Right renal cortex interstitium (tissue), 3 donors: Measurements from ENCODE around the gene VAPA. TPM values are rescaled to one million over a fixed set of nuclear protein-coding genes. Genes with fewer than 3 reads are reported as not detected.
A peak's percentile ranks its signal among the peaks of the same experiment; 100 is the strongest.

Experiments
- DNase-seq, 3 donors: peaks; one replicate each; pipeline ENCODE4 v3.0.0-alpha.2; 2013; ENCODE audit warnings: low read depth in 3 of 3, low spot score in 2 of 3
- polyA plus RNA-seq, 3 donors: library from polyadenylated mRNA; unstranded; fragments of 120-200 nt; gene quantifications; one replicate each; pipeline ENCODE4 v1.2.1, GENCODE V29; 2013; ENCODE audit not compliant: insufficient read length in 3 of 3

VAPA gene, protein sequence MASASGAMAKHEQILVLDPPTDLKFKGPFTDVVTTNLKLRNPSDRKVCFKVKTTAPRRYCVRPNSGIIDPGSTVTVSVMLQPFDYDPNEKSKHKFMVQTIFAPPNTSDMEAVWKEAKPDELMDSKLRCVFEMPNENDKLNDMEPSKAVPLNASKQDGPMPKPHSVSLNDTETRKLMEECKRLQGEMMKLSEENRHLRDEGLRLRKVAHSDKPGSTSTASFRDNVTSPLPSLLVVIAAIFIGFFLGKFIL
- 100 to 1,000 TPM; 277 to 287 (median 278) TPM for polyA plus RNA-seq

DNA sequence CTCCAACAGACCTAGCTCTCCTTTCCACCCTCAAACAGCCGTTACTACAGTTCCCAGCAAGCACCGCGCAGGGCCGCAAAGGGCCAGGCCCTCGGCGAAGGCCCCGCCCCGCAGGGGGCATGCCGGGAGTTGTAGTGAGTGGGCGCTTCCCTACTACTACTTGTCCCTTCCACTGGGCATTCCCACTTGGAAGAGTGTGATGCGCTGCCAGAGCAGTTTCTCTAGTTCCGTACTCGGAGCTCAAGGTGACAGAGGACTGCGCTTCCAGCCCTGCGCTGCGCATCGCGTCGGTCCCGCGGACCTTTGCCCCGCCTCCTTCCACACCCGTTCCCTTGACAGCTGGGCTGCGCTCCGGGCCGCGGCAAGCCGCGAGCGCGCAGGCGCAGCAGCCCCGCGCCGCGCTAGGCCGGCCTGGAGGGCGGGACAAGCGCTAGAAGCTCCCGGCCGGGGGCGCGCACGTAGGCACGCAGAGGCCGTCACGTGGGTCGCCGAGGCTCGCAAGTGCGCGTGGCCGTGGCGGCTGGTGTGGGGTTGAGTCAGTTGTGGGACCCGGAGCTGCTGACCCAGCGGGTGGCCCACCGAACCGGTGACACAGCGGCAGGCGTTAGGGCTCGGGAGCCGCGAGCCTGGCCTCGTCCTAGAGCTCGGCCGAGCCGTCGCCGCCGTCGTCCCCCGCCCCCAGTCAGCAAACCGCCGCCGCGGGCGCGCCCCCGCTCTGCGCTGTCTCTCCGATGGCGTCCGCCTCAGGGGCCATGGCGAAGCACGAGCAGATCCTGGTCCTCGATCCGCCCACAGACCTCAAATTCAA is at the start of gene VAPA:
Gene VAPA (plus strand): TSS at position 491 of the 808 bp plus-strand sequence. CDS start 241 bp downstream, at position 732.
- DNase-seq: peak; percentile 92 to 96 (median 95)

DNA sequence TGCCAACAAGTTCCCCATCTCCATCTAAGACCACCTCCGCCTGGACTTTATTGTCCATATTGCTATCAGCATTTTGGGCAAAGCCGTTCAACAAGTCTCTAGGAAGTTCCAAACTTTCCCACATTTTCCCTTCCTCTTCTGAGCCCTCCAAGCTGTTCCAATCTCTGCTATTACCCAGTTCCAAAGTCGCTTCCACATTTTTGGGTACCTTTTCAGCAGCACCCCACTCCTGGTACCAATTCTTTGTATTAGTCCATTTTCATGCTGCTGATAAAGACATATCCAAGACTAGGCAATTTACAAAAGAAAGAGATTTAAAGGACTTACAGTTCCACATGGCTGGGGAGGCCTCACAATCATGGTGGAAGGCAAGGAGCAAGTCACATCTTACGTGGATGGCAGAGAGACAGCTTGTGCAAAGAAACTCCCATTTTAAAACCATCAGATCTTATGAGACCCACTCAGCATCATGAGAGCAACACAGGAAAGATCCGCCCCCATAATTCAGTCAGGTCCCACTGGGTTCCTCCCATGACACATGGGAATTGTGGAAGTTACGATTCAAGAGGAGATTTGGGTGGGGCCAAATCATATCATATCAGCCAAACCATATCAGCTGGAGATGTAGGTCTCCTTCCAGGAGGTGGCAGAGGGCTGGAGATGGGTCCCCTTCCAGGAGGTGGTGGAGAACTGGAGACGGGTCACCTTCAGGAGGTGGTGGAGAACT is 47.9 kb upstream of the VAPA start:
- DNase-seq: no peak

DNA sequence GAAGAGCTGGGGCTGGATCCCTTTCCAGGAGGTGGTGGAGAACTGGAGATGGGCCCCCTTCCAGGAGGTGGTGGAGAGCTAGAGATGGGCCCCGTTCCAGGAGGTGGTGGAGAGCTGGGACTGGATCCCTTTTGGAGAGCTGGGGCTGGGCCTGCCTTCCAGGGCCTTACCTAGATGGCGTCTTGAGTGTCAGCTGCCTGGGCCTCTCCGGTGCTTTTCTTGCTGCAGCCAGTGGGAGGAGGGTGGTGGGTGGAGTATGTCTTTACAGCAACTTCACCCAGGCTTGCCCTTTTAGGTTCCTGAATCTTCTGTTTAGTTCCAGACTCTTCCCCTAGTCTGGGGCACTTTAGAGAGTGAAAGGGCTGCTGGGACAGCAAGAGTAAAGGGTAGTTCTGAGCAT is 47.2 kb upstream of the VAPA start:
- DNase-seq: no peak

DNA sequence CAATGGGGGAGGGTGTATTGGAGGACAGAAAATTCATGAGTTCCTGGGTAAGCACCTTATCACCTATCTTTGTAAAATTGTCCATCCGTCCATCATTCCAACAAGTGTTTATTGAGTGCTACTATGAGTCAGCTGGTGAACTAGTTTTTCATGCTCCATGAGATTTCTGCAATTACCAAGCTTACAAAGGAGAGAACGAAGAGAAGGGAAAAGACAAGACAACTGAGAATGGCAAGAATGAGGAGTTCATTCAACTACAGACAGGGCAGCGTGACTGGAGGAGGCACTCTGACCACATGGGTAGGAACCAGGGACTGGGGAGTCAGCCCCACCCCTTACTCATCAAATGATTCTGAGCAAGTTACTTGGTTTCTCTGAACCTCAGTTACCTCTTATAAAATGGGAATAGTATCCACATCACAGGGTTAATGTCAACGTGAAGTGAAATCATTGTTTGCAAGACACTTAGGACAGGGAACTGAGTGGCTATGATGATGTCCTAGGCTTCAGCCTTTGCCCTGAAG is 46.7 kb upstream of the VAPA start:
- no peak for DNase-seq

DNA sequence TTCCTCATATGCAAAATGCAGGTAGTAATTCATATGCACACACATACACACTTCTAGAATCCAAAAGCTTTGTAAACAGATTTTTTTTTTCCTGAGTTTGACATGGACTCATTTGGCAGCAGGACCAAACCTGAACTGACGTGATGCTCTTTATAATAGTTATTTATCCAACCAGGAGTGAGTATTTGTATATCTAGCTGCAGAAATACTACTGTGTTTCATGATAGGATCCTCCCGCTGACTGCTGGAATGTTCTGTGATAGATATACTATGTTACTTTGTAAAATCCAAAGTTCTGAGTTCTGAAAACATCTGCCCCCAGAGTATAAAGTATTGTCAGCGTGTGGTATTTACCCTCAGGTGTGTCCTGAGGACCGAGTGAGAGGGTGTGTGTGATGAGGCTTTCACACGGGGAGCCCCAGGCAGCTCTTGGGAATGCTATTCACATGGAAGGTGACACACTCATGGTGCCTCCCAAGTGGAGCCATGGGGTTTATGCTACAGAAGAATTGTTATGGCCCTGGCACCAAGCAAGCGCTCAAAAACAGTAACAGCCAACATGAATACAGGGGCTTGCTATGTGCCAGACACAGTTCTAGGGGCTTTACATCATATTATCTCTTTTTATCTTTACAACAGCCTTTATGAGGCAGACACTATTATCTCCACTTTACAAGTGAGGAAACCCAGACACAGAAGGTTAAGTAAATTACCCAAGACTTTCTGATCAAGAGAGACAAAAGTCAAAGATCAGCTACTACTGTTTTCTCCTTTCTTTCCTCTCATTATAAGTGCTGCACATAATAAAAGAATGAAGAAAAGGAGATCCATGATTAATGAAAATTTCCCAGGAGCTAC is 44.7 kb upstream of the VAPA start:
- DNase-seq: no peak

DNA sequence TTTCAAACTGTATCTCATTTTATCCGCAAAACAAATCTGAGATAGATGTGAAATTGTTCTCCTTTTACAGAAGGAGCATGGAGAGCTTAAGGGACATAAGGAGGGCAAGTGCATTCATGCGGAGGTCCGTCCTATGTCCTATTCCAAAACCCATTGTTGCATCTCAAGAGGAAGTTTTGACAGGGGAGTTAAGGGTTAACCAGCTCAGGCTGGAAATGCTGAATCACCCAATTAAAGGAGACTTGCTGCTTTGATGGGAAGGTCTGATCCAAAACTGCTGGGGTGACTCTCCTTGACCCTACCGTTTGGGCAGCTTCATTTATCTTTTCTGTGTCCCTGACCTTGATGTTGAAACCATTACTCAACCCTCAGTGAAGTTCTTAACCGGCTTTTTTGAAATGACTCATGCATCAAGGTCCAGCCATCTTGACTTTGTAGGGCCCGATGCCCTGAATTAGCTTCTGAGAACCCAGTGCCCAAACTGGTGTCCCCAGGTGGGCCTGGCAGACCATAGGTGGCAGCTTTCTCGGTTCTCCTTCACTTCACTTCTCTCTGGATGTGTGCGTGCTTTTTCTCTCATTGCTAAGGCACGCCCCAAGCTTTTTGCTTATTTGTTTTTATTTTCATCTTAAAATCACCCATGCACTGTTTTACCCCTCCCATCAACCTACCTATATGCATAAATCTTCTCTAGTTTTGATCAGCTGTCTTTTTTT is 43.9 kb upstream of the VAPA start:
- no peak for DNase-seq

DNA sequence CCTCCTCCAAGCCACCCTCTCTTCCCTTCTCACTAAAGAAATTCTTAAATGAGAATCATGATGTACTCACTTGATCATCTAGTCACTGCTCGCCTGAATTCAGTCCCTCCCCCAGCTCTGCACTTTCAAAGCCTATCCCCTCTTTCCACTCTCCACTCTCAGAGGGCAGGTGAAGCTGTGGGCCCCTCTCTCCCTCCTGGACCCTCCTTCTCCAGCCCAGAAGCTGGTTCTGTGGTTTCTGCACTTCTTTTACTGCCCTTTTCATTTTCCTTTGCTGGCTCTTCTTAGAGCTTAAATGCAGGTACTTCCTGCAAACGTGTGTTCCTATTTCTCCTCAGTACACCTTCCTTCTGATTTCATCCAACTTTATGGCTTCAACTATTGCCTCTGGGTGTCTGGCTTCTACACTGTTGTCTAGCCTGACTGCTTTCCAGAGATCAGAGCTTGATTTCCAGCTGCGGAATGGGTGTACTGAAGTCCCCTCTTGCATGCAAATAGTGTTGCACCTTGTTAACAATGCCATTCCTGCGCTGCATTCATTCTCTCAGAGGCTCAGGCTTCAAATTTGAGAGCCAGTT is 43.3 kb upstream of the VAPA start:
- no peak for DNase-seq

DNA sequence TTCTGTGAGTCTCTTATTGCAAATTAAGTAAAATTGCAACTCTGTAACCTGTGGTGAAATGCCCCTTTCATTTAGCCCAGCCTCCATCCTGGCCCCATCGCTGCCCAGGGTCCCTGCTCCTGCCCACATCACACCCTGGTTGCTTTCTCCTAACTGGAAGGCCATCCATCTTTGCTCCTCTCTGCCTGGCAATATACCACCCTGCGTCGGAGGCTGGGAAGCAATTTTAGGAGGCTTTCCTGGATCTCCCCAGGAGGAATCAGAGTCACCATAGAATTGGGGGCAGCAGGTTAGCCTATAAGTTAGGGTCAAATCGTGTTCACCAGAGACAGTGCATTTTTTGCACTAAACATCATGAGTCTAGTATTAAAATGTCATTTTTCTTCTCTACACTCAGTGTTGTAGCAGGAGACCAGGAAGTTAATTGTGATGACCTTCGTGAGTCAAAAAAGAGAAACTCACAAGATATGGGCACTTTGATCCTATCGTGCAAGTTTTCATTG is 42.5 kb upstream of the VAPA start:
- DNase-seq: no peak

DNA sequence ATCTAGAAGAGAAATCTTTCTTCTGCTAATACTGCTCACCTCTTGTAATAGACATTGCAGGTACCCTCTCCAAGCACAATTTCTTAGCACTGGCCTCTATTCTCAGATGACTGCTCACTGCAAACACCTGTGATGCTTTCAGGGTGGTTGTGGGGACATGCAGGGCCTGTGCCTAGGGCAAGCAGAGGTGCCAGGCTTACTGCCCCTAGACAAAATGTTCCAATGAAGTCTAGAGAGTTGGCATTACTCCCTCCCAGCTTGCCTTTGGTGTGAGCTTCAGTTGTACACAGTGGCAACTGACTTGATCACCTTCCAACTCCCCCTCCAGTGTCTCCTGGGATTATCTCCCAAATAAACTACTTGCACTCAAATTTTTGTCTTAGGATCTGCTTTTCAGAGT is 41.0 kb upstream of the VAPA start:
- no peak for DNase-seq

DNA sequence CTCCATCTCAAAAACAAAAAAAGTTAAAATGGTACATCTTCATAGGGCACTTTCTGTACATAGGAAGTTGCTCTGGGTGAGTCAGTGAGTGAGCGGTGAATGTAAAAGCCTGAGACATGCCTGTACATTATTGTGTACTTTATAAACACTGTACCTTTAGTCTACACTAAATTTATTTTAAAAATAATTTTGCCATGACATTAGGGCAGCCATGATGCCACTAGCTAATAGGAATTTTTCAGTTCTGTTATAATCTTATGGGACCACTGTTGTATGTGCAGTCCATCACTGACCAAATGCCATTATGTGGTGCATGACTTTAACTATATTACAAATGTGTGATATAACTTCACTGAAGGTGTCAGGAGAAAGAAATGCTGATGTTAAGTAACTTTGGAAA is 39.1 kb upstream of the VAPA start:
- DNase-seq: no peak

DNA sequence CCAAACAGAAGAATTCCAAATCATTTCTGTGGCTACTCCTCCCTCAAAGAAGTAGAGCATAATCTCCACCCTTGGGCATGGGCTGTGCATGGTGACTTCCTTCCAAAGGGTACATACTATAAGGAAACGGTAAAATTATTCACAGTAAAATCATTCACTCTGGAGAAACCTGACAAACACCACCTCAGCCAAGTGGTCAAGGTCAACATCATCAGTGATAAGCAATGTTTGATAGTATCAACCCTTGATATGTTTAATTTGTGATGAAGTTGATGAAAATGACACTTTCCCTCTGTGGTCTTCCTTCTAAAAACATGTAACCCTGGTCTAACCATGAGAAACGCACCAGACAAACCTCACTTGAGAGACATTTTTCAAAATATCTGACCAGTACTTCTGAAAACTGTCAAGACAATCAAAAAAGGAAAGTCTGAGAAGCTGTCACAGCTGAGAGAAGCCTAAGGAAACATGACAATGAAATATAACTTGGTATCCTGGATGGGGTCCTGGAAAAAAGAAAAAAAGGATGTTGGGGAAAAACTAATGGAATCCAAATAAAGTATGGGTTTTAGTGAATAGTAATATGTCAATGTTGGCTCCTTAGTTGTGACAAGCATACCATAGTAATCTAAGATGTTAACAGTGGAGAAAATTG is 37.5 kb upstream of the VAPA start:
- DNase-seq: no peak

DNA sequence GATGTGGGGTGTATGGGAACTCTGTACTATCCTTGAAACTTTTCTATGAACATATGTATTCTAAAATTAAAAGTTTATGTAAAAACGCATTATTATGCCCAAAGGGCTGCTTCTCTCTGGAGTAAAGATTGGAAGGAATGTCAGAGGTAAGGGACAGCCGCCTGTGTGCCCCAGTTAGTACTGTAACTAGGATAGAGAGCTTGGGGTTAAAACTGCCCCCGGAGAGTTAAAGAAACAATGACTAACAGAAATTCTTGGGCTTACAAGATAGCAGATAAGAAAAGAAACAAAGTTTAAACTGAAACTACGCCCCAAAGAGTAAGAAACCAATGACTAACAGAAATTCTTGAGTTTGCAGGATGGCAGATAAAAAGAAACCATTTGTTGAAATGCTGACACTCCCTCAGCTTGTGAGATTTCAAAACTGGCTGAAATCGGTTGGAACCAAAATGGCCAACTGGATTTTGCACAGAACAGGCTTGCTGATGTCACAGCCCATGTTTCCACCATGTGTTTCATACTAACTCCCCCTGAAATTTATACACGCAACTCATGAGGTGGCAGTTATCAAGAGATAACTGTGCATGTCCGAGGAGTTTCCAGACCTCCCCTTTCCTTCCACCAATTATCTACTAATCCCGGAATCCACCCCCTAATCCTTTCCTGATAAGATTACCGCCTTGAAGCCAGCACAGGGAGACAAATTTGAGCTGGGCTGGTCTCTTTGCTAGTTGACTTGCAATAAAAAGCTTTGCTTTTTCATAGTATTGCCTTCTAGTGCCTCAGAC is 36.8 kb upstream of the VAPA start:
- DNase-seq: no peak

DNA sequence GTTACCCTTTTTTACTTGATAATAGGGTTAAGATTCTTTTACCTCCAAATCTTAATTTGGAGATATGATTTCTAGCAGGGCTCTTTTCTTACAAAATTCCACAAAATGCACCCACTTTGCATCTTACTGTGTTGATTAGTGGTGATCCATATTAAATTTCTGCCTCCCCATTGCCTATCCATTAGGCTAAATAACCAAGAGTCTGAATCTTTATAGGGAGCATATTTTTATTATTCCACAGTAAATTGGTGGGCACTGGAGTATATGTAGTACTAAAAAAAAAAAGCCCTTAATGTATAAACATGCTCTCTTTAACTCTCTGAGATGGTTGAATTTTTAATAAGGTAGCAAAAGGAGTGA is 36.2 kb upstream of the VAPA start:
- no peak for DNase-seq

DNA sequence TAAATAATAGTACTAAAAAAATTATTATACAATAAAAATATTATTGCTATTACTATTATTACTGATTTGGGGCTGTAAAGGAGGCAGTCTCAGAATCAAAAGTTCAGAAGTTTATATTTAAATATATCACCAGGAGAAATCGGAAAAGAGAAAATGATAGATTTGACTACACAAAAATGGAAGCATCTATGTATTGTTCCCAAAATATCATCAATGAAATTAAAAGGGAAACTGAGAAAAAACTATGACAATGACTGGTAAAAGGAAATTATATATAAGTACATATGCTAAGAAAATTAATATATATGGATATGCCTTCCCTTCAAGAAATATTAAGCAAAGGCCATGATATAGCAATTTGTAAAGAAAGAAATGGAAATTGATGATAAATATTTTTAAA is 35.7 kb upstream of the VAPA start:
- no peak for DNase-seq

DNA sequence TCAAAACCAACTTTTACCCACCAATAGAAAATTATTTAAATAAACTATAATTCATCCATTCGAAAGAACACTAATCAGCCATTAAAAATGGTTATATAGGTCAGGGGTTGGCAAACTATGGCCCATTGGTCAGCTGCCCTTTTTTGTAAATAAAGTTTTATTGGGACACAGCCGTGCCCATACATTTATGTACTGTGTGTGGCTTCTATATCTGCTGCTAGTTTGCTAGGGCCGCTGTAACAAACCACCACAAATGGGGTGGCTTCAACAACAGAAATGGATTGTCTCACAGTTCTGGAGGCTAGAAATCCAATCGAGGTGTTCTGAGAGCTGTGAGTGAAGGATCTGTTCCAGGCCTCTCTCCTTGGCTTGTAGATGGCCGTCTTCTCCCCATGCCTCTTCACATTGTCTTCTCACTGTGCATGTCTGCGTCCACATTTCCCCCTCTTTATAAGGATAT is 35.0 kb upstream of the VAPA start:
- no peak for DNase-seq

DNA sequence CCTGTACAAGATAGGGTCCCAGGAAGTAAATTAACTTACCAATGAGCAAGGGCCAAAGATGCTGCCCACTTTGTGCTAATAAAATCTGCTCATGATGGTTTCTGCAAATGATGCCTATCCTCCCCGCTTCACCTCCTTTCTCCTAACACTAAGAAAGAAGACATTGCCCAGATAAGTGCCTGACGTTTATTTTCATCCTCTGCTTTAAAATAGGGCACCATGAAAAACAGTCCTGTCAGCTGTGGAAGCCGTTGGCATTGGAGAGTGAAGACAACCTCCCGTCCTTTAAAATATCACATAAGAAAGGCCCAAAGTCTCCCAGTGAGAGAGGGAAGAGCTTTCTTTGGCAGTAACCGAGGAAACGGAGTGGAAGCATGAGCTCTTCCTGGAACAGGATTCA is 29.7 kb upstream of the VAPA start:
- DNase-seq: no peak

DNA sequence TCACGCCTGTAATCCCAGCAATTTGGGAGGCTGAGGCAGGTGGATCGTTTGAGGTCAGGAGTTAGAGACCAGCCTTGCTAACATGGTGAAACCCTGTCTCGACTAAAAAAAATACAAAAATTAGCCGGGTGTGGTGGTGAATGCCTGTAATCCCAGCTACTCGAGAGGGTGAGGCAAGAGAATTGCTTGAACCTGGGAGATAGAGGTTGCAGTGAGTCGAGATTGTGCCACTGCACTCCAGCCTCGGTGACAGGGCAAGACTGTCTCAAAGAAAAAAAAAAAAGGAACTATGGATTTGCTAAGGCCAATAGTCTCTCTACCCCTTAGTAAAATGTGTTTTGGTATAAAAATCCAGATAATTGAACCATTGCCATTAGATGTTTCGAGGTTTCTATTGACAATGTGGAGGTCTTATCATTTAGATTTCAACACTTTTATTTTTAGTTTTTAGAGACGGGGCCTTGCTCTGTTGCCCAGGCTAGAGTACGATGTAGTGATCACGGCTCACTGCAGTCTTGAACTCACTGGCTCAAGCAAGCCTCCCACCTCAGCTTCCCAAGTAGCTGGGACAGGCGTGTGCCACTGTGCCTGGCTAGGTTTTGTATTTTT is 29.2 kb upstream of the VAPA start:
- DNase-seq: no peak
